Liver (tissue), 3 donors: ENCODE measurements around the gene BEST1.

Source experiments
- FOXA1 ChIP-seq: IDR thresholded peaks from 2 replicates; pipeline ENCODE4 v1.6.1; 2016; ENCODE audit warnings: antibody characterized with exemption
- FOXA2 ChIP-seq: IDR thresholded peaks from 2 replicates; pipeline ENCODE4 v1.6.1; 2016; ENCODE audit warnings: antibody characterized with exemption
- RAD21 ChIP-seq, 2 donors: IDR thresholded peaks; 2 replicates each; pipeline ENCODE4 v1.6.1; 2016; ENCODE audit warnings: antibody characterized with exemption in 2 of 2, mild to moderate bottlenecking in 2 of 2
- RXRA ChIP-seq, 2 donors: IDR thresholded peaks; 2 replicates each; pipeline ENCODE4 v1.6.1; 2017 to 2018; ENCODE audit warnings: antibody characterized with exemption in 2 of 2, mild to moderate bottlenecking in 1 of 2
- SP1 ChIP-seq: IDR thresholded peaks from 2 replicates; pipeline ENCODE4 v1.6.1; 2018; ENCODE audit warnings: antibody characterized with exemption, mild to moderate bottlenecking
- TAF1 ChIP-seq: conservative IDR thresholded peaks from 2 replicates; pipeline ENCODE4 v1.6.1; 2016; ENCODE audit warnings: antibody characterized with exemption, mild to moderate bottlenecking
- YY1 ChIP-seq: IDR thresholded peaks from 2 replicates; pipeline ENCODE4 v1.6.1; 2016; ENCODE audit warnings: antibody characterized with exemption, mild to moderate bottlenecking
- TF ChIP-seq, protein P1 (sequence below): fragments of 150-350 bp; IDR thresholded peaks from 2 replicates; pipeline ENCODE4 v1.5.1; 2017; ENCODE audit warnings: improper control_type of control experiment, low read depth, low read length; ENCODE audit not compliant: missing input control
- TF ChIP-seq, protein P2 (sequence below): IDR thresholded peaks from 2 replicates; pipeline ENCODE4 v1.6.1; 2016; ENCODE audit warnings: antibody characterized with exemption
- TF ChIP-seq, protein P3 (sequence below): IDR thresholded peaks from 2 replicates; pipeline ENCODE4 v1.6.1; 2016; ENCODE audit warnings: antibody characterized with exemption
- TF ChIP-seq, protein P4 (sequence below): IDR thresholded peaks from 2 replicates; pipeline ENCODE4 v1.6.1; 2016; ENCODE audit warnings: antibody characterized with exemption
- TF ChIP-seq, protein P5 (sequence below): IDR thresholded peaks from 2 replicates; pipeline ENCODE4 v1.6.1; 2016; ENCODE audit warnings: antibody characterized with exemption, mild to moderate bottlenecking
- donor health status: healthy.
- donor health status: healthy.

DNA sequence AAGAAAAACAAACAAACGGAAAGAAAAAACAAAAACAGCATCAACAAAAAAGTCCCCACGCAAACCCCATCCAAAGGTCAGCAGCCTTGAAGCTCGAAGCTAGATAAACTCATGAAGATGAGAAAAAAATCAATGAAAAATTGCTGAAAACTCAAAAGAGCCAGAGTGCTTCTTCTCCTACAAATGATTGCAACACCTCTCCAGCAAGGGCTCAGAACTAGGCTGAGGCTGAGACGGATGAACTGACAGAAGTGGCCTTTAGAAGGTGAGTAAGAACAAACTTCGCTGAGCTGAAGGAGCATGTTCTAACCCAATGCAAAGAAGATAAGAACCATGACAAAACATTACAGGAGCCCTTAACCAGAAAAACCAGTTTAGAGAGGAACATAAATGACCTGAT, 35.7 kb downstream of the BEST1 start:
- TF ChIP-seq TAF1 (no peak), RAD21 (IDR thresholded peaks at IDR 0.05) (no peak), FOXA1 (no peak), SP1 (no peak), YY1 (no peak), RXRA (IDR thresholded peaks at IDR 0.05) (no peak), FOXA2 (no peak)
- TF ChIP-seq, protein P1, sequence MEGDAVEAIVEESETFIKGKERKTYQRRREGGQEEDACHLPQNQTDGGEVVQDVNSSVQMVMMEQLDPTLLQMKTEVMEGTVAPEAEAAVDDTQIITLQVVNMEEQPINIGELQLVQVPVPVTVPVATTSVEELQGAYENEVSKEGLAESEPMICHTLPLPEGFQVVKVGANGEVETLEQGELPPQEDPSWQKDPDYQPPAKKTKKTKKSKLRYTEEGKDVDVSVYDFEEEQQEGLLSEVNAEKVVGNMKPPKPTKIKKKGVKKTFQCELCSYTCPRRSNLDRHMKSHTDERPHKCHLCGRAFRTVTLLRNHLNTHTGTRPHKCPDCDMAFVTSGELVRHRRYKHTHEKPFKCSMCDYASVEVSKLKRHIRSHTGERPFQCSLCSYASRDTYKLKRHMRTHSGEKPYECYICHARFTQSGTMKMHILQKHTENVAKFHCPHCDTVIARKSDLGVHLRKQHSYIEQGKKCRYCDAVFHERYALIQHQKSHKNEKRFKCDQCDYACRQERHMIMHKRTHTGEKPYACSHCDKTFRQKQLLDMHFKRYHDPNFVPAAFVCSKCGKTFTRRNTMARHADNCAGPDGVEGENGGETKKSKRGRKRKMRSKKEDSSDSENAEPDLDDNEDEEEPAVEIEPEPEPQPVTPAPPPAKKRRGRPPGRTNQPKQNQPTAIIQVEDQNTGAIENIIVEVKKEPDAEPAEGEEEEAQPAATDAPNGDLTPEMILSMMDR, result no peak
- TF ChIP-seq, protein P2, sequence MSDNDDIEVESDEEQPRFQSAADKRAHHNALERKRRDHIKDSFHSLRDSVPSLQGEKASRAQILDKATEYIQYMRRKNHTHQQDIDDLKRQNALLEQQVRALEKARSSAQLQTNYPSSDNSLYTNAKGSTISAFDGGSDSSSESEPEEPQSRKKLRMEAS, result no peak
- TF ChIP-seq, protein P3, sequence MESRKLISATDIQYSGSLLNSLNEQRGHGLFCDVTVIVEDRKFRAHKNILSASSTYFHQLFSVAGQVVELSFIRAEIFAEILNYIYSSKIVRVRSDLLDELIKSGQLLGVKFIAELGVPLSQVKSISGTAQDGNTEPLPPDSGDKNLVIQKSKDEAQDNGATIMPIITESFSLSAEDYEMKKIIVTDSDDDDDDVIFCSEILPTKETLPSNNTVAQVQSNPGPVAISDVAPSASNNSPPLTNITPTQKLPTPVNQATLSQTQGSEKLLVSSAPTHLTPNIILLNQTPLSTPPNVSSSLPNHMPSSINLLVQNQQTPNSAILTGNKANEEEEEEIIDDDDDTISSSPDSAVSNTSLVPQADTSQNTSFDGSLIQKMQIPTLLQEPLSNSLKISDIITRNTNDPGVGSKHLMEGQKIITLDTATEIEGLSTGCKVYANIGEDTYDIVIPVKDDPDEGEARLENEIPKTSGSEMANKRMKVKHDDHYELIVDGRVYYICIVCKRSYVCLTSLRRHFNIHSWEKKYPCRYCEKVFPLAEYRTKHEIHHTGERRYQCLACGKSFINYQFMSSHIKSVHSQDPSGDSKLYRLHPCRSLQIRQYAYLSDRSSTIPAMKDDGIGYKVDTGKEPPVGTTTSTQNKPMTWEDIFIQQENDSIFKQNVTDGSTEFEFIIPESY, result no peak
- TF ChIP-seq, protein P4, sequence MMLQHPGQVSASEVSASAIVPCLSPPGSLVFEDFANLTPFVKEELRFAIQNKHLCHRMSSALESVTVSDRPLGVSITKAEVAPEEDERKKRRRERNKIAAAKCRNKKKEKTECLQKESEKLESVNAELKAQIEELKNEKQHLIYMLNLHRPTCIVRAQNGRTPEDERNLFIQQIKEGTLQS, result no peak
- TF ChIP-seq, protein P5, sequence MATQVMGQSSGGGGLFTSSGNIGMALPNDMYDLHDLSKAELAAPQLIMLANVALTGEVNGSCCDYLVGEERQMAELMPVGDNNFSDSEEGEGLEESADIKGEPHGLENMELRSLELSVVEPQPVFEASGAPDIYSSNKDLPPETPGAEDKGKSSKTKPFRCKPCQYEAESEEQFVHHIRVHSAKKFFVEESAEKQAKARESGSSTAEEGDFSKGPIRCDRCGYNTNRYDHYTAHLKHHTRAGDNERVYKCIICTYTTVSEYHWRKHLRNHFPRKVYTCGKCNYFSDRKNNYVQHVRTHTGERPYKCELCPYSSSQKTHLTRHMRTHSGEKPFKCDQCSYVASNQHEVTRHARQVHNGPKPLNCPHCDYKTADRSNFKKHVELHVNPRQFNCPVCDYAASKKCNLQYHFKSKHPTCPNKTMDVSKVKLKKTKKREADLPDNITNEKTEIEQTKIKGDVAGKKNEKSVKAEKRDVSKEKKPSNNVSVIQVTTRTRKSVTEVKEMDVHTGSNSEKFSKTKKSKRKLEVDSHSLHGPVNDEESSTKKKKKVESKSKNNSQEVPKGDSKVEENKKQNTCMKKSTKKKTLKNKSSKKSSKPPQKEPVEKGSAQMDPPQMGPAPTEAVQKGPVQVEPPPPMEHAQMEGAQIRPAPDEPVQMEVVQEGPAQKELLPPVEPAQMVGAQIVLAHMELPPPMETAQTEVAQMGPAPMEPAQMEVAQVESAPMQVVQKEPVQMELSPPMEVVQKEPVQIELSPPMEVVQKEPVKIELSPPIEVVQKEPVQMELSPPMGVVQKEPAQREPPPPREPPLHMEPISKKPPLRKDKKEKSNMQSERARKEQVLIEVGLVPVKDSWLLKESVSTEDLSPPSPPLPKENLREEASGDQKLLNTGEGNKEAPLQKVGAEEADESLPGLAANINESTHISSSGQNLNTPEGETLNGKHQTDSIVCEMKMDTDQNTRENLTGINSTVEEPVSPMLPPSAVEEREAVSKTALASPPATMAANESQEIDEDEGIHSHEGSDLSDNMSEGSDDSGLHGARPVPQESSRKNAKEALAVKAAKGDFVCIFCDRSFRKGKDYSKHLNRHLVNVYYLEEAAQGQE, result no peak
